NCI-H2171 treated with DMSO at 0.1 percent for 48 hours (cell line): ENCODE measurements around the gene KRTAP10-3.
"Not testable (repeated sequence)": the region's sequence is repeated elsewhere in the genome, so short reads cannot be mapped to it uniquely, and the experiment has no call there.

ENCODE experiments used
- DNase-seq: peaks from one replicate; lab custom pipeline; 2025; lab: John Stamatoyannopoulos, UW

KRTAP10-3 gene

DNA sequence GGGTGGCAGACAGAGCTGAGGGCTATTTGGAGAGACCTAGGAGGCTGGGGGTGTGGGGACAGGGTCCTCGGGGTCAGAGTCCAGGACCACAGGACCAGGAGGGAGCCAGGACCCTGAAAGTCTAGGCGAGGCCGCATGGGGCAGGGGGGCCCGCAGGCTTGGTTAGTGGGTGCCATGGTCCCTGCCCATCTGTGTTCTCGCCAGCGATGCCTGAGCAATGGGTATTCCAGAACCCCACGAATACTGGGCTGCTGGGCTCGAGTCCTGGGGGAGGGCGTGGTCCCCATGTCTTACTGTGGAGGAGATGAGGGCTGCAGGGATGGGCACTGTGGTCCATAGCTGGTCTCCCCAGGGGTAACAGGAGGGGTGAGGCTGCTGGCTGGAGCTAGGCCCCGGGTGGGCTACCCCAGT is 31.7 kb upstream of the KRTAP10-3 start:
- no peak for DNase-seq

DNA sequence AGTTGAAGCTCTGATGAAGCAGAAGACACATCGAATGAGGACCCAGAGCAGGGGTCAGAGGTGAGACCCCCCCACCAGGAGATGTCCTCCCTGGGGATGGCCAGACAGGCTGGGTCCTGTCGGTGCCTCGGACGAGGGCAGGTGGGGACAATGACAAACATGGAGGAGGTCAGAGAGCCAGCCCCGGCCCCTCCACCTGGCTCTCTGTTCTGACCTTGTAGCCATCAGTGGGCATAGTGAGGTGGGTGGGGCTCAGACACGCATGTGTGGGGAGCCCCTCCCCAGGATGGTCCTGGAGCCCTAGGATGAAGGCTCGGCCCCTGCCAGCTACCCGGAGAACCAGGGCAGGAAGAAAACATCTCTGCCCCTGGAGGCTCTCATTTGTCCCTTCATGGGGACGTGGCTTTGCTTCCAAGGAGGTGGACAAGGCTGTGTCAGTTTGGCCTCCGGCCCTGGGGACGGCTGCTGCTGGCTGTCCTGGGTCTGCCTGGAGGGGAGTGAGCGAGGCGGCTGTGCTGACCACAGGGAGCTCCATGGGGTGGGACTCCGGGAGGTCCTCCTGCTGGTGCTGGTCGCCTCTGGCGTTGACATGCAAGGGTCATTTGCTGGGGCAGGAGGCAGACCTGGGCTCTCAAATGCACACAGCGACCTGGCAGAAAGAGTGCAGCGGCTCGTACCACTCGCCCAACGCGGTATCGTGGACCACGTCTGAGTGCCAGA is 31.2 kb upstream of the KRTAP10-3 start:
- DNase-seq, result no peak

DNA sequence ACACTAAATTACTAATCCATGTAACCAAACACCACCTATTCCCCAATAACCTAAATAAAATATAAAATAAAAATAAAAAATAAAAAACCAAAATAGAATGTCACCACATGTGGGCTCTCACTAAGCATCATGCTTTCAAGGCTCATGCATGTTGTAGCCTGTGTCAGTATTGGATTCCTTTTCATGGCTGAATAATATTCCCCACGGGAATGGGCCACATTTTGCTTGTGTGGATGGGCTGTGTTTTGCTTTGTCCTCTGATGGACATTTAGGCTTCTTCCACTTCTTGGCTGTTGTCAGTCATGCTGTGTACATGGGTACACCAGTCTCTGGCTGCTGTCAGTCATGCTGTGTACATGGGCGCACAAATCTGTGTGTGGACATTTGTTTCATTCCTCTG is 30.5 kb upstream of the KRTAP10-3 start:
- DNase-seq, result no peak

DNA sequence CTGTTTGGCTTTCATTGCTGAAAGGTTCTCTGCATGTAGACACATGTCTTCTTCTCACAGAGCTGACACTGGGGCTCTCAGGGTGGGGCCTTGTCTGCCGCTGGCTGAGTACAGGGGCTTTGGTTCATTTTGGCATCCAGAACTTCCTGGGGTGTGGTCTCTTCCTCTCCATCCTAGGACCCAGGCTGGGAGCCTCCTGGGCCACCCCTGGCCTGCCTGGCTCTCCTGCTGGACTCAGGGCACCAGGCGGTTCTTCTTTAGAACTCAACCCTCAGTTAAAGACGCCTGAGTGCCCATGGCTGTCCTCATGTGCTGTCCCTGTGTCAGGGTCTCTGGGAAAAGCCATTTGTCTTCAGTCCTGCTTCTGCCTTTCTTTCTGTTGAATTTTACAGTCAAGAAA is 27.3 kb upstream of the KRTAP10-3 start:
- no peak for DNase-seq

- no peak for DNase-seq
These were observed 25.2 kb upstream of the KRTAP10-3 start for GRCh38 chr21:44583800-44584147.

DNA sequence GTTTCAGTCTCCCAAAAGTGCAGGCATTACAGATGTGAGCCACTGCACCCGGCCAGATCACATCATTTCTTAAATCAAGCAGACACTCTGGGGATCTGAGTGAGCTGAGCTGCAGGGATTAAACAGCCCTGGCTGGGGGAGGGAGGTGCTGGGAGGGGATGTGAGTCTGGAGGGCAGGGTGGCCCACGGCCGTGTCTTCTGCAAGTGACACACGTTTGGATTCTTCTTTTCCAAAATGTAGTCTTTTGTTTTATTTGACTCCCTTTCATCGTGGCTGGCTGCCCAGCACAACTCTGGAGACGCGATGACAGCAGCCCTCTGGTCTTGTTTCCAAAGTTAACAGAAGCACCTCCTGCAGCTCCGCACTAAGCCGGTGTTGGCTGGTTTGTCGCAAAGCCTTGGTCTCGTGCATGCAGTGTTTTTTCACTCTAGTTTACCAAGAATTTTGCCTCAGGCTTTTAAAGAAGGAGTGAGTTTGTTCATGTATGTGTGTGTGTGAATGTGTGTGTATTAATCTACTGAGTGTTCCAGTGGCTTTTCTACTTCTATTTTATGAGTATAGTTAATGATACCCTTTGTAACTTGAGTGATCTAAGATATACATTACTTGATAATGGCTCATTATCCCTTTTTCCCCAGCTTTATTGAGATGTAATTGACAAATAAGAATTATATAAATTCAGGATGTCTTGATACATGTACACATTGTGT is 24.6 kb upstream of the KRTAP10-3 start:
- no peak for DNase-seq

DNA sequence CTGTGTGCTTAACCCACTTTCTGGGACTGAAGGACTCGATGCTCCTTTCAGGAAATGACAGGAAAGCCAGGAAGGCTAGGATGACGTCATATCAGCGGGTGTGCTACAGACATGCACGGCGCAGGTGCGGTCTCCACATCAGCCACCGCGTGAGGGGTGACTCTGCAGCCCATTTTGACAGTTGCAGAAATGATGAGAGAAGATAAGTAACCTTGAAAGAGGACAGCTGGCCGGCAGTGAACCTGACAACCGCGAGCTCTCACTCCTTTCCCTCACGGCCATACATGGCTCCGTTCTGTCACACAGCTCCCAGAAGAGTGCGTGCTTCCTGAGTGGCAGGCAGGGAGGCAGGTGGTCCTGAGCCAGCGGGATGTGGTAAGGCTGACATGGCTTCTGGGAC is 23.5 kb upstream of the KRTAP10-3 start:
- no peak for DNase-seq

DNA sequence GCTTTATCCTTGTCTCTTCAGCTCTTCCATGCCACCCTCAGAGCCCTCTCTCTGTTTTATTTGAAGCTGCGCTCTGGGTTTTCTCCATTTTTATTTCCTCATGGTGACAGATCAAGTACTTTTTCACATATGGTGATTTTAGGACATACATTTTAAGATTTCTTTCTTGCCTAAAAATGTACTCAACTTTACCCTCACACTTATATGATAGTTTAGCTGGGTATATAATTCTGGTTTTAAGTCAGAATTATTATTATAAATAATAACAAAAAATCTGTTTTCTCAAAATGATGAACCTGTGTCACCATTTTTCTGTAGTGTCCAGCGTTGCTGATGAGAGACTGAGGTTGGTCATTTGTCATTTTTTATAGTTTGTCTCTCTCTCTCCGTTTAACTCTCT is 22.6 kb upstream of the KRTAP10-3 start:
- DNase-seq, result no peak

DNA sequence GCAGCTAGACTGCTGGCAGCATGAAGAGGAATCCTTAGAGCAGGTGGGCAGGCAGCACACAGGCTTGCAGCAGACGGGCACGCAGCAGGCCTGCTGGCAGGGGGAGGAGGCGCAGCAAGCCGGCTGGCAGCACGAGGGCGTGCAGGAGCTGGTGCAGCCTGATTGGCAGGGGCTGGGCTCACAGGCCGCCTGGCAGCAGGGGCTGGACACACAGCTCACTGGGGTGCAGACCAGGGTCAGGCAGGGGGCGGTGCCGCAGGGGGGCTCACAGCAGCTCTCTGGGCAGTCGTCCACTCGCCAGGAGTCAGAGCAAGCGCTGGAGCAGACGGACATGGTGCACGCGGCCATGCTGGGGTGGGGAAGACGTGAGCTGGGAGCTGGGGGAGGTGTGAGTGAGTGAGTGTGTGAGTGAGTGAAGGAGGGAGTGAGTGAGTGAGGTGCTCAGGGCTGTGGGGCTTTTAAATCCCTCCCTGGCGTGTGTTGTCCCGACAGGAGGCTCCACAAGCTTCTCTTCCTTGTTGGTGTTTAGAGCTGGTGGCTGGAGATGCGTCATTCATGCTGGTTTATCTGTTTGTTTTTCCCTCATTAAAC is 21.7 kb upstream of the KRTAP10-3 start, which contains the start of gene KRTAP10-5:
Gene KRTAP10-5 (minus strand): TSS at position 374 of the 591 bp plus-strand sequence. CDS start 26 bp downstream, at position 348.
- DNase-seq, result peak; percentile 46

DNA sequence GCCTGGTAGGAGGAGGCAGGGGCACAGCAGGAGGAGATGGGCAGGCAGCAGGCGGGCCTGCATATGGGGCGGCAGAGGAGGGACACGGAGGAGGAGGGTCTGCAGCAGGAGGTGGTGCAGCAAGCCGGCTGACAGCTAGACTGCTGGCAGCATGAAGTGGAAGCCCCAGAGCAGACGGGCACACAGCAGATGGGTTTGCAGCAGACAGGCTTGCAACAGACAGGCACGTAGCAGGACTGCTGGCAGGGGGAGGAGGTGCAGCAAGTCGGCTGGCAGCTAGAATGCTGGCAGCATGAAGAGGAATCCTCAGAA is 21.2 kb upstream of the KRTAP10-3 start:
- no peak for DNase-seq

GRCh38 chr21:44579056-44579832 is 20.6 kb upstream of the KRTAP10-3 start:
- DNase-seq, result no peak

- DNase-seq, result no peak
These were observed 19.9 kb upstream of the KRTAP10-3 start for GRCh38 chr21:44578371-44579055.

GRCh38 chr21:44576025-44576420 is 17.4 kb upstream of the KRTAP10-3 start:
- no peak for DNase-seq

- no peak for DNase-seq
These were observed 16.9 kb upstream of the KRTAP10-3 start for GRCh38 chr21:44575307-44576024.

GRCh38 chr21:44574457-44575306 is 16.1 kb upstream of the KRTAP10-3 start:
- DNase-seq, result no peak

DNA sequence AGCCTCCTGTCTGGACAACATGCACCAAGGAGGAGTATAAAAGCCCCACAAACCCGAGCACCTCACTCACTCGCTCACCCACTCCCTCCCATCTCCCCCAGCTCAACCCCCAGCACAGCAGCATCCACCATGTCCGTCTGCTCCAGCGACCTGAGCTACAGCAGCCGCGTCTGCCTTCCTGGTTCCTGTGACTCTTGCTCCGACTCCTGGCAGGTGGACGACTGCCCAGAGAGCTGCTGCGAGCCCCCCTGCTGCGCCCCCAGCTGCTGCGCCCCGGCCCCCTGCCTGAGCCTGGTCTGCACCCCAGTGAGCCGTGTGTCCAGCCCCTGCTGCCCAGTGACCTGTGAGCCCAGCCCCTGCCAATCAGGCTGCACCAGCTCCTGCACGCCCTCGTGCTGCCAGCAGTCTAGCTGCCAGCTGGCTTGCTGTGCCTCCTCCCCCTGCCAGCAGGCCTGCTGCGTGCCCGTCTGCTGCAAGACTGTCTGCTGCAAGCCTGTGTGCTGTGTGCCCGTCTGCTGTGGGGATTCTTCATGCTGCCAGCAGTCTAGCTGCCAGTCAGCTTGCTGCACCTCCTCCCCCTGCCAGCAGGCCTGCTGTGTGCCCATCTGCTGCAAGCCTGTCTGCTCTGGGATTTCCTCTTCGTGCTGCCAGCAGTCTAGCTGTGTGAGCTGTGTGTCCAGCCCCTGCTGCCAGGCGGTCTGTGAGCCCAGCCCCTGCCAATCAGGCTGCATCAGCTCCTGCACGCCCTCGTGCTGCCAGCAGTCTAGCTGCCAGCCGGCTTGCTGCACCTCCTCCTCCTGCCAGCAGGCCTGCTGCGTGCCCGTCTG is 15.2 kb upstream of the KRTAP10-3 start, which contains the start of gene KRTAP10-4:
Gene KRTAP10-4 (plus strand): TSS at position 100 of the 827 bp plus-strand sequence. CDS start 30 bp downstream, at position 130.
- not testable (repeated sequence) for DNase-seq

DNA sequence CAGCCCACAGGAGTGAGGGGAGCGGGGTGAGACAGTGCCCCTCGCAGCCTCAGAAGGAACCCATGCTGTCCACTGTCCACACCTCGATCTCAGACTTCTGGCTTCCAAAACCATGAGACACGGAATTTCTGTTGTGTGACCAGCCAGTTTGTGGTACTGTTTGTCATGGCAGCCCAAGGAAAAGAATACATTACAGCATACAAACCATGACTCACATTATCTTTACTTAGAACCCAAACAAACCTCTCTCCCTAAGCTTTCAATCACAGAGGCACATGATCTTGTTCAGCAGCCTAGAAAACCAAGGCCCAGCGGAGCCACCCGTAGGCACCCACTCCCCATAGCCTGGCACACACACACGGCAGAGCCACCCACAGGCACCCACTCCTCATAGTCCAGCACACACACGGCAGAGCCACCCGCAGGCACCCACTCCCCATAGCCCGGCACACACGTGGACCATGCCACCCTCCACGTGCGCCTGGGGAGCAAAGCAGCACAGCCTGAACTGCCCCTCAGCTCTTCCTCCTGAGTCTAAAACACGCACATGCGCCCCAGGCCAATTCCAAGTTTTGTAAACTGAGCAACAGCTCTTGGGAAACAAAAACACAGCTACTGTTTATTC is 14.5 kb upstream of the KRTAP10-3 start:
- DNase-seq, result no peak

DNA sequence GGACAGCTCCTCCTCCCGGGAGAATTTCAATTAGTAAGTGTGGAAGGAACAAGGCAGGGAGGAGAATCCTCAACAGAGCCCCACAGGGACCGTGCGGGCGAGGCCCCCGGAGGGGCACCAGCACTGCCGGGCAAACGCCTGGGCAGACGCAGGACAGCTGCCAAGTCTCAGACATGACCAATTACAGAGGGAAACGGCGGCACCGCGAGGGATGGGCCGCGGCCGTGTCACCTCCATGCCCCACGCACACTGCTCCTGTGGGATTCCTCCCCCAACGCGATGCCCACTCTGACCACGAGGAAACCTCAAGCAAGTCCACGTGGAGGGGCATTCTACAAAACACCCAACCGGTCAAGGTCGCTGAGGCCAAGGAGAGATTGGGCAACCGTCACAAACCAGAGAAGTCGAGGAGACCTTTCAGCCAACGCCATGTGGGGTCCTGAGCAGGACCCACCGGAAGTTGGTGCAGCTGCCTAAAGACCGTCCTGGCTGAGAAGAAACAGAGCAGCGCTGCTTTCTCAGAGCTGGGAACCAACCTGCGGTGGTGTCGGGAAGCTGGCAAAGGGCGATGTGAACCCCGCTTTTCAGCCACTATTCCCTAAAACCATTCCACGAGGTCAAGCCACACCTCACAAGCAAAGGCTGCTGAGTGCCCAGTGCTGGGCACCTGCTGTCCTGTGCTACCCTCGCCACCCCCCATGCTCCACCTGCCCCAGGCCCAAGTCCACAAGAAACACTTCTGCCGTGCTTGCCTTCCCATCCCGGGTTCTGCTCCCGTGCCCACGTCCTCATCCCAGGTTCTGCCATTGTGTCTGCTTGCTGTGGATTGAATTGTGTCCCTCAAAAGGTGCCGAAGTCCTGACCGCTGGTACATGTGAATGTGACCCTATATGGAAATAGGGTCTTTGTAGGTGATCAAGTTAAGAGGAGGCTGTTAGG is 13.5 kb upstream of the KRTAP10-3 start:
- no peak for DNase-seq
